HepG2 (cell line): ENCODE results near the gene GALR2. TPM values are rescaled to one million over a fixed set of nuclear protein-coding genes. Genes with fewer than 3 reads are reported as not detected.
A peak's percentile ranks its signal among the peaks of the same experiment; 100 is the strongest.

Source experiments
- ARID4A ChIP-seq: sonication (generic); formaldehyde crosslinking; IDR thresholded peaks from 2 replicates; pipeline ENCODE4 v1.5.0; 2020; ENCODE audit warnings: mild to moderate bottlenecking, missing genetic modification reagents, borderline replicate concordance
- CCAR2 ChIP-seq: fragments of 200-400 bp; formaldehyde crosslinking; optimal IDR thresholded peaks from 2 replicates; pipeline ENCODE3; 2018; ENCODE audit warnings: low read depth, mild to moderate bottlenecking, low read length, moderate library complexity
- CREB1 ChIP-seq, 2 experiments: fragments of 450-650 bp in 1 of 2; IDR thresholded peaks; 2 replicates each; pipeline ENCODE4 v1.6.1; 2016 to 2017; ENCODE audit warnings: control low read depth in 1 of 2, mild to moderate bottlenecking in 1 of 2, missing compliant biosample characterization in 1 of 2, missing genetic modification characterization in 1 of 2
- CREBL2 ChIP-seq: sonication (generic); formaldehyde crosslinking; IDR thresholded peaks from 2 replicates; pipeline ENCODE4 v1.8.1; 2023; ENCODE audit warnings: missing genetic modification reagents, mild to moderate bottlenecking, borderline replicate concordance
- EP300 ChIP-seq, 3 experiments: sonication (generic) in 1 of 3; formaldehyde crosslinking in 1 of 3; IDR thresholded peaks; 2 replicates each; pipeline versions ENCODE4 v1.5.1 to v1.6.1; 2011 to 2020; ENCODE audit warnings: low read depth in 2 of 3, low read length in 2 of 3, borderline replicate concordance in 1 of 3, improper control_type of control experiment in 1 of 3, mild to moderate bottlenecking in 1 of 3, missing genetic modification reagents in 1 of 3, moderate library complexity in 1 of 3
- HBP1 ChIP-seq: IDR thresholded peaks from 2 replicates; pipeline ENCODE4 v1.6.1; 2016; ENCODE audit warnings: low read depth, control low read depth
- HIC2 ChIP-seq: sonication (generic); formaldehyde crosslinking; IDR thresholded peaks from 2 replicates; pipeline ENCODE4 v1.9.0; 2022; ENCODE audit warnings: low read depth, missing genetic modification reagents
- MEIS2 ChIP-seq: sonication (generic); formaldehyde crosslinking; IDR thresholded peaks from 2 replicates; pipeline ENCODE4 v1.9.0; 2021; ENCODE audit warnings: mild to moderate bottlenecking, missing genetic modification reagents
- MXI1 ChIP-seq: IDR thresholded peaks from 3 replicates; pipeline ENCODE4 v1.6.1; 2012; ENCODE audit warnings: low read depth, low read length, inconsistent platforms, borderline replicate concordance
- RBM22 ChIP-seq: fragments of 200-400 bp; formaldehyde crosslinking; optimal IDR thresholded peaks from 2 replicates; pipeline ENCODE3; 2017; ENCODE audit warnings: mild to moderate bottlenecking, low read length, moderate library complexity
- RBM39 ChIP-seq: fragments of 200-400 bp; formaldehyde crosslinking; IDR thresholded peaks from one replicate; pipeline ENCODE4 v1.6.1; 2018; ENCODE audit warnings: antibody characterized with exemption, mild to moderate bottlenecking, low read depth, low read length; ENCODE audit not compliant: poor library complexity, severe bottlenecking
- SP5 ChIP-seq: IDR thresholded peaks from 2 replicates; pipeline ENCODE4 v1.6.1; 2016; ENCODE audit warnings: low read depth, borderline replicate concordance
- ZBTB14 ChIP-seq: sonication (generic); formaldehyde crosslinking; IDR thresholded peaks from 2 replicates; pipeline ENCODE4 v1.4.0; 2020; ENCODE audit warnings: missing genetic modification reagents
- ZFYVE20 ChIP-seq: sonication (generic); formaldehyde crosslinking; IDR thresholded peaks from 2 replicates; pipeline ENCODE4 v1.8.0; 2023; ENCODE audit warnings: low read depth, mild to moderate bottlenecking, moderate library complexity, missing genetic modification reagents, borderline replicate concordance
- ZMYM2 ChIP-seq: sonication (generic); formaldehyde crosslinking; IDR thresholded peaks from 2 replicates; pipeline ENCODE4 v1.8.0; 2022; ENCODE audit warnings: mild to moderate bottlenecking, missing genetic modification reagents
- ZNF672 ChIP-seq: sonication (generic); formaldehyde crosslinking; IDR thresholded peaks from 2 replicates; pipeline ENCODE4 v1.8.1; 2022; ENCODE audit warnings: missing genetic modification reagents
- ZNF790 ChIP-seq: sonication (generic); formaldehyde crosslinking; IDR thresholded peaks from 2 replicates; pipeline ENCODE4 v1.8.0; 2022; ENCODE audit warnings: missing genetic modification reagents, mild to moderate bottlenecking, borderline replicate concordance
- ZNF792 ChIP-seq: IDR thresholded peaks from 2 replicates; pipeline ENCODE4 v1.6.1; 2016
- polyA plus RNA-seq, 8 experiments: library from polyadenylated mRNA; depleted of rRNA in 3 of 8; stranded (reverse) in 7 of 8; unstranded in 1 of 8; fragments of >200 nt; fragmentation: Illumina TruSeq in 4 of 8; extraction: Trizol in 4 of 8; gene quantifications; 2 replicates each; pipeline versions ENCODE4 v1.2.1 to v1.2.3, GENCODE V29; 2011 to 2016; ENCODE audit warnings: low read depth in 4 of 8, missing spikeins in 1 of 8, mixed read lengths in 1 of 8; ENCODE audit not compliant: insufficient read depth in 1 of 8
- total RNA-seq, 5 experiments: library from RNA; depleted of rRNA; stranded (reverse); fragments of >200 nt; fragmentation: Illumina TruSeq; extraction: Trizol; gene quantifications; 2 replicates each; pipeline ENCODE4 v1.2.3, GENCODE V29; 2016; ENCODE audit warnings: low read depth in 1 of 5

GALR2 gene
- total and polyA plus RNA-seq, 2 of the 13 experiments (the other 11 are each of a cell fraction or from before 2014, with no cell fraction given): 0.48 to 0.58 TPM

- peak; percentile 93 for TF ChIP-seq RBM39
- TF ChIP-seq HIC2 (CRISPR knock-in tag): peak; percentile 62
- no peak; the same call in 1 of the 2 replicates for TF ChIP-seq CREB1 (IDR thresholded peaks at IDR 0.05)
- no peak for TF ChIP-seq CREB1 (CRISPR knock-in tag; IDR thresholded peaks at IDR 0.05)
- peak; percentile 99 for TF ChIP-seq ARID4A
- TF ChIP-seq RBM22: no peak
- peak; percentile 70 for TF ChIP-seq HBP1
- 0 out of 2 replicates have a peak, but pooled peaks have one; percentile 68 for TF ChIP-seq ZNF672 (CRISPR knock-in tag)
- TF ChIP-seq MEIS2 (CRISPR knock-in tag): peak; percentile 72; the same call in 1 of the 2 replicates
- no peak for TF ChIP-seq CCAR2
- TF ChIP-seq EP300 (IDR thresholded peaks at IDR 0.05; ENCODE audit: low read depth in 2 of 2, low read length in 2 of 2): no peak
- TF ChIP-seq EP300 (CRISPR knock-in tag; IDR thresholded peaks at IDR 0.05; ENCODE audit: borderline replicate concordance): no peak; the same call in 1 of the 2 replicates
- TF ChIP-seq ZBTB14: 0 out of 2 replicates have a peak, but pooled peaks have one; percentile 17
- peak; percentile 76; the same call in 1 of the 2 replicates for TF ChIP-seq SP5 (CRISPR knock-in tag)
- peak; percentile 92; the same call in 2 of the 3 replicates for TF ChIP-seq MXI1
- TF ChIP-seq ZNF792 (CRISPR knock-in tag): peak; percentile 94
- 0 out of 2 replicates have a peak, but pooled peaks have one; percentile 87 for TF ChIP-seq ZFYVE20 (CRISPR knock-in tag)
- no peak for TF ChIP-seq ZMYM2 (CRISPR knock-in tag)
- TF ChIP-seq CREBL2 (CRISPR knock-in tag): 0 out of 2 replicates have a peak, but pooled peaks have one; percentile 63
- peak; percentile 93; the same call in 1 of the 2 replicates for TF ChIP-seq ZNF790 (CRISPR knock-in tag)
Measured at GRCh38 chr17:76072148-76072858, 2.3 kb upstream of the GALR2 start, which contains the start of gene SRP68 (continued).
